ENCODE data around the gene DAB1. TPM values are rescaled to one million over a fixed set of nuclear protein-coding genes. Genes with fewer than 3 reads are reported as not detected.

Gene DAB1
- total RNA-seq, 1 experiment from 2014 or later, result not detected

DNA sequence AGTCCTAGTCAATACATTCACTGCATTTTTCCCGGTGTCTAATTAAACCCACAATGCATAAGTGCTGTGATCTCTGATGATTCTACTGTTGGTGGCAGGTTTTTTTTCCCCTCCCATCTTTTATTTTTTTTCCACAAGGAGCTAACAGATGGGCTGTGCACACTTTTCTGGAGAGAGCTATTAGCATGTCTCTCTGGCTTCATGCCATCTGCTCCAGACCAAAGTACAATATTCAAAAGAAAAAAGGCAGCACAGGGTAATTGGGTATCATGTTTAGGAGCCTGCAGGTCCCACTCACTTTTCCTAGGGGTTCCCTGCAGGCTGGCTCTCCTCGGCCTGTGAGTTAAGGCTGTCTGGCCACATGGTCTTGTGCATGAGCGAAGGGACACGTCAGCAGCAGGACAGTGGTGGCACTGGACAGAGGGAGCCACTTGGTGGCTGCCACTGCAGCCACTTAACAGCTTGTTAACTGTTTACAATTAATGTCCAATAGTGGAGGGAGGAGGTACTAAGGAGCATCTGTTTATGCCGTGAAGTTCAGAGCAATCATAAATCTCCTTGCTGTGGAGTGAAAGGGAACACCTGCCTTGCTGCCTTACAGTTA lies 404.5 kb downstream of the DAB1 start (continued):
- TF ChIP-seq ELF1 (IDR thresholded peaks at IDR 0.05; ENCODE audit: borderline replicate concordance, low read depth) (no peak), POLR2A (IDR thresholded peaks at IDR 0.05; ENCODE audit: borderline replicate concordance, extremely low read depth, insufficient read depth, insufficient read length) (no peak)

DNA sequence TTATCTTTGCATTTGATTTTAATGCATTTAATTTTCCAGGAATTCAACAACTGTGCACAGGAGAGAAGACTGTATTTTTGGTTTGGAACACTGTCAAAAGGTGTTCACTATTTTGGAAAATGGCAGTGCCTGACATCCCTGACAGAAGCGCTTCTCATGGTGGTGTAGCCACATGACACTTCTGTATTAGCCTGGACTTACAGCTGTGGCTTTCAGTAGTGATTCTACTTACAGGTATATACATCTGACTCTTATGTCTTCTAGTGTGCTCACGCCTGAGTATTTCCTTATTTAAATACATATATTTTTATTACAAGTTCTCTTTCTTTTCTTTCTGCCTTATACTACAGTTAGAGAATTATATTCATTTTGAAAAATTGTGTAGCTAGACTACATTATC lies 405.7 kb downstream of the DAB1 start:
- no peak overlapping the region for H2AFZ ChIP-seq (ENCODE audit: low read depth, low read length, poor library complexity, severe bottlenecking)
- H3K4me2 ChIP-seq (ENCODE audit: low read length), result no peak overlapping the region
- POLR2A ChIA-PET, result no interaction called here
- no peaks in the 10 kb centered on the region for H3K9me2 ChIP-seq (ENCODE audit: insufficient read depth)
- intact Hi-C loops (cut with micrococcal nuclease), result loop anchor here (10.0 kb wide), 1 partner anchor 63 kb away; no protein-coding TSS in a partner anchor
- H3K79me2 ChIP-seq (ENCODE audit: insufficient read depth, low read length), result no peaks in the 10 kb centered on the region
- H3K27me3 ChIP-seq (ENCODE audit: insufficient read depth, low read length), result peaks cover 1% of the 10 kb centered on the region; the same call in 1 of the 2 replicates
- DNase-seq (ENCODE audit: low read depth, low spot score), result no peak
- H3K4me3 ChIP-seq (replicated peaks in 1 of 2; ENCODE audit: low read depth in 1 of 2, low read length in 2 of 2), result no peak overlapping the region
- H4K20me1 ChIP-seq (ENCODE audit: insufficient read depth), result no peaks in the 10 kb centered on the region
- no TSS peak for BruUV-seq (replicated peaks)
- H3K27ac ChIP-seq (ENCODE audit: low read depth, low read length), result no peak overlapping the region
- H3K9ac ChIP-seq (ENCODE audit: low read length), result no peak overlapping the region
- RAD21 ChIA-PET (ENCODE audit: low non-redundant PET in 1 of 2, low total read pairs in 2 of 2, uncharacterized antibody in 2 of 2, unreplicated experiment in 2 of 2), result no interaction called here
- CTCF ChIA-PET, result no interaction called here
- no peaks in the 10 kb centered on the region for H3K36me3 ChIP-seq (ENCODE audit: control insufficient read depth in 1 of 2, insufficient read depth in 2 of 2, low read length in 2 of 2)
- no peaks in the 10 kb centered on the region for H3K9me3 ChIP-seq (ENCODE audit: control insufficient read depth in 1 of 2, insufficient read depth in 1 of 2, low read depth in 1 of 2, low read length in 2 of 2)
- ATAC-seq, result no peak
- H3K4me1 ChIP-seq (ENCODE audit: control insufficient read depth in 1 of 2, insufficient read depth in 2 of 2, low read length in 2 of 2), result no peaks in the 10 kb centered on the region
- TF ChIP-seq POLR2AphosphoS5 (IDR thresholded peaks at IDR 0.05; ENCODE audit: low read depth, low read length), result no peak
- TF ChIP-seq POLR2A (IDR thresholded peaks at IDR 0.05; ENCODE audit: borderline replicate concordance, extremely low read depth, insufficient read depth, insufficient read length), result no peak
- TF ChIP-seq, protein P1, sequence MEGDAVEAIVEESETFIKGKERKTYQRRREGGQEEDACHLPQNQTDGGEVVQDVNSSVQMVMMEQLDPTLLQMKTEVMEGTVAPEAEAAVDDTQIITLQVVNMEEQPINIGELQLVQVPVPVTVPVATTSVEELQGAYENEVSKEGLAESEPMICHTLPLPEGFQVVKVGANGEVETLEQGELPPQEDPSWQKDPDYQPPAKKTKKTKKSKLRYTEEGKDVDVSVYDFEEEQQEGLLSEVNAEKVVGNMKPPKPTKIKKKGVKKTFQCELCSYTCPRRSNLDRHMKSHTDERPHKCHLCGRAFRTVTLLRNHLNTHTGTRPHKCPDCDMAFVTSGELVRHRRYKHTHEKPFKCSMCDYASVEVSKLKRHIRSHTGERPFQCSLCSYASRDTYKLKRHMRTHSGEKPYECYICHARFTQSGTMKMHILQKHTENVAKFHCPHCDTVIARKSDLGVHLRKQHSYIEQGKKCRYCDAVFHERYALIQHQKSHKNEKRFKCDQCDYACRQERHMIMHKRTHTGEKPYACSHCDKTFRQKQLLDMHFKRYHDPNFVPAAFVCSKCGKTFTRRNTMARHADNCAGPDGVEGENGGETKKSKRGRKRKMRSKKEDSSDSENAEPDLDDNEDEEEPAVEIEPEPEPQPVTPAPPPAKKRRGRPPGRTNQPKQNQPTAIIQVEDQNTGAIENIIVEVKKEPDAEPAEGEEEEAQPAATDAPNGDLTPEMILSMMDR (IDR thresholded peaks at IDR 0.05 in 2 of 3, conservative IDR thresholded peaks at IDR 0.05 in 1 of 3; ENCODE audit: borderline replicate concordance in 1 of 3, insufficient read depth in 1 of 3, low read depth in 2 of 3, low read length in 2 of 3), result no peak
- TF ChIP-seq ZFX (IDR thresholded peaks at IDR 0.05), result no peak
- no peak for TF ChIP-seq EZH2 (IDR thresholded peaks at IDR 0.05)
- TF ChIP-seq ELF1 (IDR thresholded peaks at IDR 0.05; ENCODE audit: borderline replicate concordance, low read depth), result no peak
- TF ChIP-seq SIN3A (IDR thresholded peaks at IDR 0.05; ENCODE audit: low read depth), result no peak
- no peak for TF ChIP-seq SRF (IDR thresholded peaks at IDR 0.05; ENCODE audit: low read depth)
- TF ChIP-seq, protein P2, sequence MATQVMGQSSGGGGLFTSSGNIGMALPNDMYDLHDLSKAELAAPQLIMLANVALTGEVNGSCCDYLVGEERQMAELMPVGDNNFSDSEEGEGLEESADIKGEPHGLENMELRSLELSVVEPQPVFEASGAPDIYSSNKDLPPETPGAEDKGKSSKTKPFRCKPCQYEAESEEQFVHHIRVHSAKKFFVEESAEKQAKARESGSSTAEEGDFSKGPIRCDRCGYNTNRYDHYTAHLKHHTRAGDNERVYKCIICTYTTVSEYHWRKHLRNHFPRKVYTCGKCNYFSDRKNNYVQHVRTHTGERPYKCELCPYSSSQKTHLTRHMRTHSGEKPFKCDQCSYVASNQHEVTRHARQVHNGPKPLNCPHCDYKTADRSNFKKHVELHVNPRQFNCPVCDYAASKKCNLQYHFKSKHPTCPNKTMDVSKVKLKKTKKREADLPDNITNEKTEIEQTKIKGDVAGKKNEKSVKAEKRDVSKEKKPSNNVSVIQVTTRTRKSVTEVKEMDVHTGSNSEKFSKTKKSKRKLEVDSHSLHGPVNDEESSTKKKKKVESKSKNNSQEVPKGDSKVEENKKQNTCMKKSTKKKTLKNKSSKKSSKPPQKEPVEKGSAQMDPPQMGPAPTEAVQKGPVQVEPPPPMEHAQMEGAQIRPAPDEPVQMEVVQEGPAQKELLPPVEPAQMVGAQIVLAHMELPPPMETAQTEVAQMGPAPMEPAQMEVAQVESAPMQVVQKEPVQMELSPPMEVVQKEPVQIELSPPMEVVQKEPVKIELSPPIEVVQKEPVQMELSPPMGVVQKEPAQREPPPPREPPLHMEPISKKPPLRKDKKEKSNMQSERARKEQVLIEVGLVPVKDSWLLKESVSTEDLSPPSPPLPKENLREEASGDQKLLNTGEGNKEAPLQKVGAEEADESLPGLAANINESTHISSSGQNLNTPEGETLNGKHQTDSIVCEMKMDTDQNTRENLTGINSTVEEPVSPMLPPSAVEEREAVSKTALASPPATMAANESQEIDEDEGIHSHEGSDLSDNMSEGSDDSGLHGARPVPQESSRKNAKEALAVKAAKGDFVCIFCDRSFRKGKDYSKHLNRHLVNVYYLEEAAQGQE (IDR thresholded peaks at IDR 0.05; ENCODE audit: low read depth), result no peak
- no peak for TF ChIP-seq EGR1 (IDR thresholded peaks at IDR 0.05; ENCODE audit: low read depth)
- TF ChIP-seq EZH2phosphoT487 (IDR thresholded peaks at IDR 0.05; ENCODE audit: borderline replicate concordance), result no peak
- no peak for TF ChIP-seq RAD21 (IDR thresholded peaks at IDR 0.05; ENCODE audit: low read depth)
- no peak for TF ChIP-seq FOSL1 (IDR thresholded peaks at IDR 0.05; ENCODE audit: low read depth)

Measured in HCT116 (cell line).